ENCODE data around the gene EIF4G1.

GRCh38 chr3:184360070-184360928 lies 45.9 kb downstream of the EIF4G1 start:
- TF ChIP-seq, protein P1, sequence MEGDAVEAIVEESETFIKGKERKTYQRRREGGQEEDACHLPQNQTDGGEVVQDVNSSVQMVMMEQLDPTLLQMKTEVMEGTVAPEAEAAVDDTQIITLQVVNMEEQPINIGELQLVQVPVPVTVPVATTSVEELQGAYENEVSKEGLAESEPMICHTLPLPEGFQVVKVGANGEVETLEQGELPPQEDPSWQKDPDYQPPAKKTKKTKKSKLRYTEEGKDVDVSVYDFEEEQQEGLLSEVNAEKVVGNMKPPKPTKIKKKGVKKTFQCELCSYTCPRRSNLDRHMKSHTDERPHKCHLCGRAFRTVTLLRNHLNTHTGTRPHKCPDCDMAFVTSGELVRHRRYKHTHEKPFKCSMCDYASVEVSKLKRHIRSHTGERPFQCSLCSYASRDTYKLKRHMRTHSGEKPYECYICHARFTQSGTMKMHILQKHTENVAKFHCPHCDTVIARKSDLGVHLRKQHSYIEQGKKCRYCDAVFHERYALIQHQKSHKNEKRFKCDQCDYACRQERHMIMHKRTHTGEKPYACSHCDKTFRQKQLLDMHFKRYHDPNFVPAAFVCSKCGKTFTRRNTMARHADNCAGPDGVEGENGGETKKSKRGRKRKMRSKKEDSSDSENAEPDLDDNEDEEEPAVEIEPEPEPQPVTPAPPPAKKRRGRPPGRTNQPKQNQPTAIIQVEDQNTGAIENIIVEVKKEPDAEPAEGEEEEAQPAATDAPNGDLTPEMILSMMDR (conservative IDR thresholded peaks at IDR 0.05; ENCODE audit: low read depth in 2 of 2) = no peak
- TF ChIP-seq POLR2AphosphoS5 (IDR thresholded peaks at IDR 0.05; ENCODE audit: low read depth) (no peak), EZH2 (IDR thresholded peaks at IDR 0.05; ENCODE audit: low read depth, unreplicated experiment) (no peak), CREB1 (CRISPR knock-in tag; IDR thresholded peaks at IDR 0.05; ENCODE audit: low read depth) (no peak), ETS1 (IDR thresholded peaks at IDR 0.05) (no peak), REST (IDR thresholded peaks at IDR 0.05; ENCODE audit: unreplicated experiment) (no peak), EZH2phosphoT487 (IDR thresholded peaks at IDR 0.05; ENCODE audit: unreplicated experiment) (no peak)
